ENCODE measurements around the gene TPBGL. TPM values are rescaled to one million over a fixed set of nuclear protein-coding genes. Genes with fewer than 3 reads are reported as not detected.

TPBGL gene
- total RNA-seq, 4 donors from 2014 or later, result 0.22 to 0.65 TPM; not detected in 2

DNA sequence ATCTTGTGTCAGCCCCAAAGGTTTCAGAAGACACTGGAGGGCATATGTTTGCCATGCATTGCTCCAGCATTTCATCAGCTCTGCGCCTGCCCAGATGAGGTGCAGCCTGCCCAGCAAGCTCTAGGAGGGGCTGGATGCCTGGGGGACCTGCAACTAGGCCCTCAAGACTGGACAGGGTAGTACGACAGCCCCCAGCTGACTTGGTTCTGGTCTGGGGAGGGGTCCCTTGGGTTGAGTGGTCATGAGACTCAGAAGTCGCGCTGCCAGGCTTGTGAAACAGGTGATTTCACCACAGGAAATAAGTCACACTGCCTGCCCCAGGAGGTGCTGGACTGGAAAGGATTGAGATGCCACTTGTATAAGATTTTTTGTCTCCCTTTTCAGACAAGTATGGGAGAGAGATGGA, 23.4 kb downstream of the TPBGL start:
- TF ChIP-seq, protein P1, sequence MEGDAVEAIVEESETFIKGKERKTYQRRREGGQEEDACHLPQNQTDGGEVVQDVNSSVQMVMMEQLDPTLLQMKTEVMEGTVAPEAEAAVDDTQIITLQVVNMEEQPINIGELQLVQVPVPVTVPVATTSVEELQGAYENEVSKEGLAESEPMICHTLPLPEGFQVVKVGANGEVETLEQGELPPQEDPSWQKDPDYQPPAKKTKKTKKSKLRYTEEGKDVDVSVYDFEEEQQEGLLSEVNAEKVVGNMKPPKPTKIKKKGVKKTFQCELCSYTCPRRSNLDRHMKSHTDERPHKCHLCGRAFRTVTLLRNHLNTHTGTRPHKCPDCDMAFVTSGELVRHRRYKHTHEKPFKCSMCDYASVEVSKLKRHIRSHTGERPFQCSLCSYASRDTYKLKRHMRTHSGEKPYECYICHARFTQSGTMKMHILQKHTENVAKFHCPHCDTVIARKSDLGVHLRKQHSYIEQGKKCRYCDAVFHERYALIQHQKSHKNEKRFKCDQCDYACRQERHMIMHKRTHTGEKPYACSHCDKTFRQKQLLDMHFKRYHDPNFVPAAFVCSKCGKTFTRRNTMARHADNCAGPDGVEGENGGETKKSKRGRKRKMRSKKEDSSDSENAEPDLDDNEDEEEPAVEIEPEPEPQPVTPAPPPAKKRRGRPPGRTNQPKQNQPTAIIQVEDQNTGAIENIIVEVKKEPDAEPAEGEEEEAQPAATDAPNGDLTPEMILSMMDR (IDR thresholded peaks at IDR 0.05; ENCODE audit: low read depth), result no peak

DNA sequence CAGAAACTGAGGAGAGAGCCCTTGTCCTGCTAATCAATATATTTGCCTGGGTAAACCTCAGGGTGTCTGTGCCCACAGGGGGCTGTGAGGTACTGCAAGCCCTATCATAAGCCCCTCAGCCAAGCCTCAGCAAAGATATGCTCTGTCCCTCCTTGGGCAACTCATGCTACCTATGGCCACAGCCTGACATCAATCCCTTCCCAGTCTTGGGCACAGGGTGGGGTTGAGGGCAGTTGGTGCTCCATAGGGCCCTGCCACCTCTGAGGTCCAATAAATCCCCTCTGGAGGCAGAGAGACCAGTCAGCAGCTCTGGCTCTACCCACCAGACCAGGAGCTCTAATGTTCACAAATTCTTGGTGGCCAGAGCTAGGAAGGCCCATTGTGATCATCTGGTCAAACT, 23.8 kb downstream of the TPBGL start:
- TF ChIP-seq, protein P1 (IDR thresholded peaks at IDR 0.05; ENCODE audit: low read depth), result no peak

DNA sequence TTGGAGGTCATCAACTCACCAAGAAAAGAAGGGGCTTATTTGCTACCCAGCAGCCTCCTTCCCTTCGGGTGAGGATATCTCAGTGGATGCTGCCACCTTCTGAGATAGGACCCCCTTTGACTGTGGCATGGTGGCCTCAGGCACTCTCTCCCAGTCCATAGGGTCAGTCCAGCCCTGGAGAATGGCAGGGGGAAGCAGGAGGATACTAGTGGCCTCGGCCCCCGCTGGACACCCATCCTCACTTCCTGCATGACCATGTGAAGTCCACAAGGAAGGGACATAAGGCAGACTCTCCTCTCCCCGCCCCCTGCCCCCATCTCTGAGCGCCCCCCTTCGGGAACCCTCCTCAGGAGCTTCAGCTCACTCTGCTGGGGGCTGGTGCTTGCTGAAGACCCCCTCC, 24.4 kb downstream of the TPBGL start:
- TF ChIP-seq, protein P1 (IDR thresholded peaks at IDR 0.05; ENCODE audit: low read depth), result no peak

DNA sequence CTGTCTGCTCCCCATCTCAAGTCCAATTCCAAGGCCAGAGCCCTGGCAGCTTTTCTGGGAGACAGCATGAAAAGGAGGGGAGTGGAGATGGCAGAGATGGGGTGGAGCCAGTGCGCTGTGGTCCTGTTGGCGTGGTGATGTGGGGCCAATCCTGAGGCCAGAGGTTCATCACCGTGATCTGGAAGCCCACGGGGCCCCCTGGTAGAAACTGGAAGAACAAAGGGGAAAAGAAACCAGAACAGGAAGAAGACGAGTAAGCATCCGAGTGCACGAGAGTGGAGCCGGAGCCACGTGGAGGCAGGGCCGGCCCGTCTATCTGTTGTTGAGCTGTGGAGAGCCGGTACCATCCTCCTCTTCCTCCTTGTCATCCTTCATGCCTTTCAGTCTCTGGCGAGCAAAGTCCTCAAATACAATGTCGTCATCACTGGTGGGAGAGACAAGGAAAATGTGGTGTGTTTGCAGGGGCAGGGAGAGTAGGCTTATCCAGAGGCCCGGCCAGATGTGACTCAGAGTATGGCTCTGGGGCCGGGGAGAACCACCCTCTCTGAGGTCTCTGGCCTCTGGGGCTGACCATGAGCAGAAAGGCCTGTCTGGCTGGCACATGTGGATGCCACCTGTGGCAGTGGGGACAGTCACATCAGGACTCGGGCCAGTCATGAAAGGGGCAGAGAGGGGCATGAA, 25.4 kb downstream of the TPBGL start:
- TF ChIP-seq, protein P1 (IDR thresholded peaks at IDR 0.05; ENCODE audit: low read depth), result no peak

DNA sequence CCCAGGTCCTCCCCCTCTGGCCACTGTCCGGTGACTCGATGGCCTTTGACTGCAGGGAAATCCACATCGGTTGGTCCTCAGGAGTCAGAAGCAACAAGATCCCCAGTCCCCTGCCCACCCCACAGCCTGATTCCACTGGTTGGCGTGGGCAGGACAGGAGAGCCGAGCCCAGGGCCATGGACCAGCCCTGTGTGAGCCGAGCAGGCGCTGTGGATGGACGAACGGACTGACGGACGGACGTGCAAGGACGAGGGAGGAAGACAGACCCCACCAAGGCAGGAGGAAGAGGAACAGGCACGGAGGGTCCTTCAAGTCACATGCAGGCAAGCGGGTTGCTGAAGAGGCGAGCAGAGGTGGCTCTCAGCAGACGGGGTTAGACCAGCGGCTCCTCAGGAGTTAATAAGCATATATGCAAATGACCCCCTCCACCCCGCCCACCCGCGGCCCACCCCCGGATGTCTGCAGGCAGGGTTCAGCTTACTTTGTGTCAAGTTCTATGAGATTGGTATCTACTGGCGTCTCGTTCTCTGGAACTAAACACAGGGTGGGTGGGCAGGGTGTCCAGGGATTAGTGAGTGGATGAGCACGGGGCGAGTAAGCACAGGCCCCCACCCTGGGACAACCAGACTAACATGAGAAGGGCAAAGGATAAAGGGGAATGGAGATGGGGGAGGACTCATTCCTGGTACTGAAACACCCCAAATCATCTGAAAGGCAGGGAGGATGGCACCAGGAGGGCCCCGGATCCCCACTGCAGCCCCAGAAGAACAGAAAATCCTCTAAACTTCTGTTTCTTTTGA, 26.8 kb downstream of the TPBGL start:
- TF ChIP-seq, protein P1 (IDR thresholded peaks at IDR 0.05; ENCODE audit: low read depth), result no peak

DNA sequence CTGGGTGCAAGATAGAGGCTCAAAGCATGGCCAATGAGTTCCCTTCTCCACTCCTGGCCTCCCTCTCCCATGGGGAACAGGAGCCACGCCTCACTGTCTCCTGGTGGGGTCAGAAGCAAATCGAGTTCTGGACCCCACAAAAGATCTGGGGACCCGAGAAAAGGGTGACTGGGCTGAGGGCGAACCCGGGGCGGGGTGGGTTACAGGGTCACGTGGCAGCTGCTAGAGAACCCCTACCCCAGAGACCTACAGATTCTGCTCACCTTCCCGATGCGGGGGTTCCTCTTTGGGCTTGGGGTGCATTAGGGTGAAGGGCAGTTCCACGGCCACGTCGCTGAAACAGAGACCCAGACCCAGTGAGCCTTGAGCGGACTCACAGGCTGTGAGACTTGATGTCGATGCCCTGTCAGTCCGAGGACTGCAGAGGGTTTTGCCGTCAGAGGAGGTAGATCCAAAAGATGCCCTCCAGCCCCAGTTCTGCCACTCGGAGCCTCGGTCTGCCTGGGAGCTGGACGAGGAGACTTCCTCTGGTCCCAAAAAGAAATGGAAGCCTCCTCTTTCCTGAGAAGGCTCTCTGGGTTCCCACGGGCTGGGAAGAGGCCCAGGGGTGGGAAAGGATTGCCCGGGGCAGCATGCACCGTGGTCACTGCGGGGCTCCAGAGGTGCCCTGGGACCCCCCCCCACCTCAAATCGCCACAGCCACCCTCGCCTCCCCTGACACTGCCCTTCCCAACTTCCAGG, 28.2 kb downstream of the TPBGL start:
- TF ChIP-seq, protein P1 (IDR thresholded peaks at IDR 0.05; ENCODE audit: low read depth), result no peak

DNA sequence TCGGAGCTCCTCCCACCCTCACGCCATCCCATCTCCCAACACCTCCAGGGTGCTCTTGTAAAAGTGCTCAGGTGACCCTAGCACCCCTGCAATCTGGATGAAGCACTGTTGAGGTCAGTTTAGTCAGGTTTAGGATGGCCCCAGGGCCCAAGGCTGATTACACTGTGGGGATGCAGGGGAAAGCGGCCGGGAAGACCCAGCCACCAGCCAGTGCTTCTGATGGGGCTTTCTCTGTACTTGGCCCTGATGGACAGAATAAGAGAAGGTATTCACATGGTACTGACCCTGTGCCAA, 28.7 kb downstream of the TPBGL start:
- TF ChIP-seq, protein P1 (IDR thresholded peaks at IDR 0.05; ENCODE audit: low read depth), result no peak

Measured in subcutaneous adipose tissue (tissue), 4 donors.